HFFc6 (cell line): ENCODE measurements around the gene PLA2G2A. TPM values are rescaled to one million over a fixed set of nuclear protein-coding genes. Genes with fewer than 3 reads are reported as not detected.
"Not testable (repeated sequence)": the region's sequence is repeated elsewhere in the genome, so short reads cannot be mapped to it uniquely, and the experiment has no call there.

ENCODE experiments used
- DNase-seq: peaks from one replicate; pipeline ENCODE4 v3.0.0-alpha.2; 2018
- H3K27ac Mint-ChIP-seq: 2 replicates; pipeline ENCODE4 v1.8.0; 2020; ENCODE audit warnings: mild to moderate bottlenecking, mixed read lengths
- H3K27me3 Mint-ChIP-seq: 2 replicates; pipeline ENCODE4 v1.8.0; 2021; ENCODE audit warnings: mild to moderate bottlenecking, moderate library complexity, mixed read lengths; ENCODE audit not compliant: insufficient read depth
- H3K36me3 Mint-ChIP-seq: 2 replicates; pipeline ENCODE4 v1.8.0; 2021; ENCODE audit warnings: low read depth, mixed read lengths
- H3K4me1 Mint-ChIP-seq: 2 replicates; pipeline ENCODE4 v1.8.0; 2020; ENCODE audit warnings: low read depth, mixed read lengths
- H3K4me3 Mint-ChIP-seq: 2 replicates; pipeline ENCODE4 v1.8.0; 2020; ENCODE audit warnings: mild to moderate bottlenecking, moderate library complexity, mixed read lengths
- H3K9me3 Mint-ChIP-seq: 2 replicates; pipeline ENCODE4 v1.8.0; 2020; ENCODE audit warnings: mild to moderate bottlenecking, mixed read lengths
- total RNA-seq, 6 experiments: library from RNA; stranded (reverse); fragmentation: NEBNext Ultra II Directional; extraction: Animal tissue kit (Norgen Biotek cat#: 25700); gene quantifications; 2 replicates in 1 of 6; 3 replicates in 5 of 6; pipeline ENCODE4 v1.2.3, GENCODE V29; 2021
- TF ChIP-seq, protein P1 (sequence below): fragments of 200-600 bp; sonication (generic); IDR thresholded peaks from 2 replicates; pipeline ENCODE4 v1.5.0; 2021; ENCODE audit warnings: antibody characterized with exemption, mild to moderate bottlenecking

The PLA2G2A gene
- total RNA-seq, 6 experiments from 2014 or later, result not detected

DNA sequence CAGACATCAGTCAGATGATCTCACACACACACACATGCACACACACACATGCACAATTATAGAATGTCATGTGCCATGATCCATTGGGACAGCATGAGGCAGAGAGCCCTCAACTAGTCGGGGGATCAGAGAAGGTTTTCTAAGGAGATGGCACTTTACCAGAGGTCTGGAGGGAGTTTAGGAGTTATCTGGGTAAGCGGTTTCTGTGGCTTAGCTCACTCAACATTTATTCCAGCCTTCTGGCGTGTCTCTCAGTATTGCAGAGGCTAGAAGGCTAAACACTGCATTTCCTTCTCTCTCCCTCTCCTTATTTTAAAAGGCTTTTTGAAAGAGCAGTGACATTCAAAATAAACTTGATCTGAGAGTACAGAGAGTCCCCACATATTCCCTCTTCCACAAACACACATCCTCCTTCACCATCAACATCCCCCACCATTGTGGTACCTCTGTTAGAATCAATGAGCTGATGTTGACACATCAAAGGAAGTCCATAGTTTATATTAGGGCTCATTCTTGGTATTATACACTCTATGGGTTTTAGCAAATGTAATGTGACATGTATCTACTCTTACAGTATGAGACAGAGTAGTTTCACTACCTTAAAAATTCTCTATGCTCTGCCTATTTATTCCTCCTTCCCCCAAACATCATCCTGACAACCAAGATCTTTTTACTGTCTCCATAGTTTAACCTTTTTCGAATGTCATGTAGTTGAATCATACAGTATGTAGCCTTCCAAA lies 9.0 kb upstream of the PLA2G2A start:
- Mint-ChIP-seq H3K4me3 (no peak overlapping the region), H3K36me3 (no peaks in the 10 kb centered on the region), H3K9me3 (peaks cover 4% of the 10 kb centered on the region; the same call in 1 of the 2 replicates), H3K27me3 (peaks cover 32% of the 10 kb centered on the region), H3K27ac (no peak overlapping the region), H3K4me1 (no peaks in the 10 kb centered on the region)
- TF ChIP-seq, protein P1, sequence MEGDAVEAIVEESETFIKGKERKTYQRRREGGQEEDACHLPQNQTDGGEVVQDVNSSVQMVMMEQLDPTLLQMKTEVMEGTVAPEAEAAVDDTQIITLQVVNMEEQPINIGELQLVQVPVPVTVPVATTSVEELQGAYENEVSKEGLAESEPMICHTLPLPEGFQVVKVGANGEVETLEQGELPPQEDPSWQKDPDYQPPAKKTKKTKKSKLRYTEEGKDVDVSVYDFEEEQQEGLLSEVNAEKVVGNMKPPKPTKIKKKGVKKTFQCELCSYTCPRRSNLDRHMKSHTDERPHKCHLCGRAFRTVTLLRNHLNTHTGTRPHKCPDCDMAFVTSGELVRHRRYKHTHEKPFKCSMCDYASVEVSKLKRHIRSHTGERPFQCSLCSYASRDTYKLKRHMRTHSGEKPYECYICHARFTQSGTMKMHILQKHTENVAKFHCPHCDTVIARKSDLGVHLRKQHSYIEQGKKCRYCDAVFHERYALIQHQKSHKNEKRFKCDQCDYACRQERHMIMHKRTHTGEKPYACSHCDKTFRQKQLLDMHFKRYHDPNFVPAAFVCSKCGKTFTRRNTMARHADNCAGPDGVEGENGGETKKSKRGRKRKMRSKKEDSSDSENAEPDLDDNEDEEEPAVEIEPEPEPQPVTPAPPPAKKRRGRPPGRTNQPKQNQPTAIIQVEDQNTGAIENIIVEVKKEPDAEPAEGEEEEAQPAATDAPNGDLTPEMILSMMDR, result no peak
- no peak for DNase-seq

DNA sequence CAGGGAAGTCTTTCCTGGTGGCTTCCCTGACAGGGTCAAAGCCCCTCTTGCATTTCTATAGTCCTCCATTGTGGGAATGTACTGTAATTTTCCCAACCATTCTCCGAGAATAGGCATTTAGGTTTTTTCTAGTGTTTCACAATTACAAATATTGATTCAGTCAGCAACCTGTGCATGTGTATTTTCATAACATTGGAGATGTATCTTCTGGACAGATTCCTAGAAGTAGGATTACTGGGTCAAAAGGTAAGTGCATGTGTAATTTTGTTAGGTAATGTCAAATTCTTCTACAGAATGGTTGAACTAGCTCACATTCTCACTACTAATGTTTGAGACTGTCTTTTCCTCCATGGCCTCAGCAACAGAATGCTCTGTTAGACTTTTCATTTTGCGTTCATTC lies 8.3 kb upstream of the PLA2G2A start:
- Mint-ChIP-seq H3K9me3 (peaks cover 4% of the 10 kb centered on the region; the same call in 1 of the 2 replicates), H3K4me1 (no peaks in the 10 kb centered on the region), H3K36me3 (no peaks in the 10 kb centered on the region), H3K27me3 (peaks cover 32% of the 10 kb centered on the region), H3K4me3 (no peak overlapping the region), H3K27ac (no peak overlapping the region)
- TF ChIP-seq, protein P1, result no peak
- no peak for DNase-seq

DNA sequence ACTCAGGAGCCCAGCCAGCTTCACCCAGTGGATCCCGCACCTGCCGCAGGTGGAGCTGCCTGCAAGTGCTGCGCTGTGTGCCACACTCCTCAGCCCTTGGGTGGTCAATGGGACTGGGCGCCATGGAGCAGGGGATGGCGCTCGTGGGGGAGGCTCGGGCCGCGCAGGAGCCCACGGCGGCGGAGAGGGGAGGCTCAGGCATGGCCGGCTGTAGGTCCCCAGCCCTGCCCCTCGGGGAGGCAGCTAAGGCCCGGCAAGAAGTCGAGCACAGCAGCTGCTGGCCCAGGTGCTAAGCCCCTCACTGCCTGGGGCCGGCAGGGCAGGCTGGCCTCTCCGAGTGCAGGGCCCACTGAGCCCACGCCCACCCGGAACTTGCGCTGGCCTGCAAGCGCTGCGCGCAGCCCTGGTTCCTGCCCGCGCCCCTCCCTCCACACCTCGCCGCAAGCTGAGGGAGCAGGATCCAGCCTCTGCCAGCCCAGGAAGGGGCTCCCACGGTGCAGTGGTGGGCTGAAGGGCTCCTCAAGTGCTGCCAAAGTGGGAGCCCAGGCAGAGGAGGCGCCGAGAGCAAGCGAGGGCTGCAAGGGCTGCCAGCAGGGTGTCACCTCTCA lies 5.1 kb upstream of the PLA2G2A start:
- not testable (repeated sequence) for DNase-seq, H3K27ac Mint-ChIP-seq, H3K4me1 Mint-ChIP-seq, H3K36me3 Mint-ChIP-seq, H3K4me3 Mint-ChIP-seq, H3K9me3 Mint-ChIP-seq
- peaks cover 27% of the 10 kb centered on the region for H3K27me3 Mint-ChIP-seq

DNA sequence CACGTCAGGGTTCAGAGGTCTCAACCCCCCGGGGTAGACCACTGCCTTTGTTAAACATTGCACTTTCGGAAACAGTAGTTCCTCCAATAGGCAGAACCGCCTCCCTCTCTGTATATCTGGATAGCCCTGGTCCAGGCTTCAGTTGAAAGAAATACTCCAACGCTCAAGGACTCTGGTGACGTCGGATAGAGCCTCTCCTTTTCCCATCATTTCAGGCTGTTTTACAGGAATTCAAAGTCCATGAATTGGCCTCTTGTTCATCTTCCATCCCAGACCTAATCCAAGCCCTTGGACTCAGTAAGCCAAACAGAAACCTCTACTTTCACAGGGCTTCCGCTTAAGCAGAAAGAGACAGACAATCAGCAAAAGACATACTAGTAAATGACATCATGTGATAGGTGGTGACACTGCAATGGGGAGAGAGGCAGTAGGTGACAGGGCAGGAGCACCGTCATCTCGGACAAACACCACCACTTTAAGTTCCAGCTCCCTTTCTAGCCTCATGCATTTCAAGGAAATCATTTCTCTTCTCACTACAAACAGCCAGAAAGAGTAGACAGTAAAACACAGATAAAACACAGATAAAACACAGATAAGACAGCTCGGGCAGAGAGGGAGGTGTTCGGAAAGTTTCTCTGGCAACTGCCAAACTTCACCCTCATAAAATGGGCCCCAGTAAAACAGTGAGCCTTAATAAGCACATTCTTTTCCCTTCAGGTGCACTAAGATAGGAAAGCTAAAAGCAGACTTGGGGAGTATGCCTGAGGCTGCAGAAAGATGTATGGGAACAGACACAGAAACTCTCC lies 2.3 kb upstream of the PLA2G2A start:
- Mint-ChIP-seq H3K9me3 (peaks cover 4% of the 10 kb centered on the region; the same call in 1 of the 2 replicates), H3K27me3 (peaks cover 29% of the 10 kb centered on the region), H3K27ac (no peak overlapping the region), H3K4me1 (no peaks in the 10 kb centered on the region), H3K4me3 (no peak overlapping the region), H3K36me3 (no peaks in the 10 kb centered on the region)
- TF ChIP-seq, protein P1, result no peak
- no peak for DNase-seq

DNA sequence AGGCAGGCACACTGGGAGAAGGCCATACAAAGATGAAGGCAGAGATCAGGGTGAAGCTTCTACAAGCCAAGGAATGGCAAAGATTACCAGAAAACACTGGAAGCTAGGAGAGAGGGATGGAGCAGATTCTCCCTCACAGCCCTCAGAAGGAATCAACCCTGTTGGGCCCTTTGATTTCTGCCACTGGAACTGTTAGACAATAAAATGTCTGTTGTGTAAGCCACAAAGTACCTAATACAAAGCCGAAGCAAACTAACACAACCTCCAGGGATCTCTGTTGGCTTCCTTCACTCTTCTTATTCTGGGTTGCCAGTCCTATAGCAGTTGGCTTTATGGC lies 1.7 kb upstream of the PLA2G2A start:
- Mint-ChIP-seq H3K27ac (no peak overlapping the region), H3K4me1 (no peaks in the 10 kb centered on the region), H3K36me3 (no peaks in the 10 kb centered on the region), H3K4me3 (no peak overlapping the region), H3K27me3 (peaks cover 32% of the 10 kb centered on the region), H3K9me3 (peaks cover 4% of the 10 kb centered on the region; the same call in 1 of the 2 replicates)
- TF ChIP-seq, protein P1, result no peak
- no peak for DNase-seq

DNA sequence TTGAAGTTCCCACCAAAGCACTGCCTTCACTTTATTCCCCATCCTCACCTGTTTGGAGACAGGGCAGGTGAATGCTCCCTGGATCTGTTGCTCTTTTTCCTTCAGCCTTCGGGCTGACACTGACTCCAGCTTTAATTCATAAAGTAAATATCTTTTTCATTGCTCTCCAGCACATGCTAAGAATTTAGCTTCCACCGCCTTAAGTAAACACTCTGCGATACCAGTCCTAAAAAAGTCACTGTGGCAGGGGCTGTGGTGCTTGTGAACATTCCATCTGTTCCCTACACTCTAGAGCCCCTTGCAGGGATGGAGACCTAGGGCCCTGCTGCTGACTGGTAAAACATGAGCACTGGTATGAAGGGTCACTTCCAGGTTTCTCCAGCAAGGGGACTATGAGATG lies 896 bp upstream of the PLA2G2A start:
- peaks cover 32% of the 10 kb centered on the region for H3K27me3 Mint-ChIP-seq
- H3K9me3 Mint-ChIP-seq, result peaks cover 4% of the 10 kb centered on the region; the same call in 1 of the 2 replicates
- H3K27ac Mint-ChIP-seq, result no peak overlapping the region
- no peaks in the 10 kb centered on the region for H3K4me1 Mint-ChIP-seq
- no peak overlapping the region for H3K4me3 Mint-ChIP-seq
- DNase-seq, result no peak
- H3K36me3 Mint-ChIP-seq, result no peaks in the 10 kb centered on the region
- TF ChIP-seq, protein P1, result no peak
